K562 (cell line): ENCODE results near the gene RNF222. TPM values are rescaled to one million over a fixed set of nuclear protein-coding genes. Genes with fewer than 3 reads are reported as not detected.

Experiments used
- CBX2 ChIP-seq: fragments of 200-600 bp; sonication (generic); IDR thresholded peaks from one replicate; pipeline ENCODE4 v1.6.1; 2012; ENCODE audit warnings: mild to moderate bottlenecking, low read length, inconsistent platforms; ENCODE audit not compliant: insufficient read depth, poor library complexity, severe bottlenecking
- CREB3 ChIP-seq: fragments of 450-650 bp; conservative IDR thresholded peaks from 2 replicates; pipeline ENCODE4 v1.6.1; 2016; ENCODE audit warnings: missing genetic modification characterization, low read depth, mild to moderate bottlenecking, missing compliant biosample characterization, moderate library complexity
- DACH1 ChIP-seq: fragments of 450-650 bp; IDR thresholded peaks from 2 replicates; pipeline ENCODE4 v1.6.1; 2018; ENCODE audit not compliant: partially characterized antibody
- MNT ChIP-seq, 2 experiments: fragments of 450-650 bp; conservative IDR thresholded peaks; 2 replicates each; pipeline ENCODE4 v1.6.1; 2017; ENCODE audit warnings: mild to moderate bottlenecking in 2 of 2, moderate library complexity in 2 of 2
- NFIC ChIP-seq: fragments of 450-650 bp; IDR thresholded peaks from 2 replicates; pipeline ENCODE4 v1.6.1; 2017; ENCODE audit warnings: mild to moderate bottlenecking, inconsistent platforms
- POLR2AphosphoS2 ChIP-seq: IDR thresholded peaks from 2 replicates; pipeline ENCODE4 v1.6.1; 2012; ENCODE audit warnings: low read length, improper control_type of control experiment
- TAF7 ChIP-seq: fragments of 450-650 bp; IDR thresholded peaks from 2 replicates; pipeline ENCODE4 v1.6.1; 2016; ENCODE audit warnings: missing genetic modification characterization, missing compliant biosample characterization
- TEAD4 ChIP-seq, 2 experiments: sonication (generic) in 1 of 2; formaldehyde crosslinking in 1 of 2; IDR thresholded peaks; 2 replicates each; pipeline versions ENCODE4 v1.6.1 to v1.8.0; 2012 to 2022; ENCODE audit warnings: borderline replicate concordance in 1 of 2, inconsistent platforms in 1 of 2, low read length in 1 of 2, mild to moderate bottlenecking in 1 of 2, missing genetic modification reagents in 1 of 2
- TFAP4 ChIP-seq: sonication (generic); formaldehyde crosslinking; IDR thresholded peaks from 2 replicates; pipeline ENCODE4 v1.8.0; 2022; ENCODE audit warnings: missing genetic modification reagents, mild to moderate bottlenecking, moderate library complexity, borderline replicate concordance
- TRIM28 ChIP-seq: fragments of 450-650 bp; IDR thresholded peaks from 2 replicates; pipeline ENCODE4 v1.6.1; 2017
- ZBTB40 ChIP-seq, 2 experiments: fragments of 450-650 bp in 1 of 2; sonication (generic) in 1 of 2; formaldehyde crosslinking in 1 of 2; IDR thresholded peaks; 2 replicates each; pipeline versions ENCODE4 v1.7.1 to v1.9.0; 2016 to 2022; ENCODE audit warnings: inconsistent platforms in 1 of 2, mild to moderate bottlenecking in 1 of 2, missing genetic modification reagents in 1 of 2
- polyA plus RNA-seq, 8 experiments: library from polyadenylated mRNA; depleted of rRNA in 4 of 8; stranded (reverse) in 5 of 8; unstranded in 3 of 8; fragments of >200 nt; fragmentation: Nextera tagmentation in 2 of 8; fragmentation: Illumina TruSeq in 1 of 8; extraction: Ambion mirVana in 2 of 8; extraction: Trizol in 1 of 8; gene quantifications; 2 replicates each; pipeline versions ENCODE4 v1.2.1 to v1.2.3, GENCODE V29; 2011 to 2014; ENCODE audit warnings: inconsistent platforms in 1 of 8, missing spikeins in 1 of 8
- total RNA-seq, 7 experiments: library from RNA; depleted of rRNA in 6 of 7; stranded (reverse); fragments of >200 nt in 6 of 7; fragmentation: Illumina TruSeq in 2 of 7; extraction: Trizol in 2 of 7; gene quantifications; 2 replicates each; pipeline versions ENCODE4 v1.2.1 to v1.2.3, GENCODE V29; 2011 to 2021; ENCODE audit warnings: low replicate concordance in 1 of 7

The RNF222 gene
- total and polyA plus RNA-seq, 9 of the 15 experiments (the other 6 are each of a cell fraction or from before 2014, with no cell fraction given): not detected

- TF ChIP-seq CBX2: no peak
- TF ChIP-seq TRIM28: 0 out of 2 replicates have a peak, but pooled peaks have one; percentile 11
- TF ChIP-seq DACH1: peak; percentile 50
- TF ChIP-seq ZBTB40 (IDR thresholded peaks at IDR 0.05): peak; percentile 90
- no peak for TF ChIP-seq ZBTB40 (CRISPR knock-in tag; IDR thresholded peaks at IDR 0.05)
- peak in 1 of 2 experiments; percentile 19; a peak in 1 of 4 replicates for TF ChIP-seq MNT (conservative IDR thresholded peaks at IDR 0.05)
- peak; percentile 61; the same call in 1 of the 2 replicates for TF ChIP-seq TFAP4
- TF ChIP-seq TEAD4 (IDR thresholded peaks at IDR 0.05; ENCODE audit: low read length): 0 out of 2 replicates have a peak, but pooled peaks have one; percentile 19
- no peak for TF ChIP-seq TEAD4 (CRISPR knock-in tag; IDR thresholded peaks at IDR 0.05; ENCODE audit: borderline replicate concordance)
- TF ChIP-seq POLR2AphosphoS2: peak; percentile 99
- TF ChIP-seq CREB3 (tag): no peak
- peak; percentile 44 for TF ChIP-seq NFIC
- no peak for TF ChIP-seq TAF7 (tag)
Observed at GRCh38 chr17:8376271-8377067, 21.2 kb downstream of the RNF222 start, which contains the start of gene KRABD2 (continued).
